ENCODE results near the gene AKAP6.

GRCh38 chr14:32763673-32764072 lies 434.6 kb downstream of the AKAP6 start:
- TF ChIP-seq EZH2 (IDR thresholded peaks at IDR 0.05; ENCODE audit: low read depth, unreplicated experiment) (no peak), POLR2AphosphoS5 (IDR thresholded peaks at IDR 0.05; ENCODE audit: low read depth) (no peak), CTCF (conservative IDR thresholded peaks at IDR 0.05; ENCODE audit: low read depth in 2 of 2) (no peak), JUNB (IDR thresholded peaks at IDR 0.05; ENCODE audit: unreplicated experiment) (no peak), ZNF114 (CRISPR knock-in tag; IDR thresholded peaks at IDR 0.05) (no peak), REST (IDR thresholded peaks at IDR 0.05; ENCODE audit: unreplicated experiment) (no peak)

All from GM23338 (cell line).